ENCODE results near the gene FBXO33.
A peak's percentile ranks its signal among the peaks of the same experiment; 100 is the strongest.

Gene FBXO33

GRCh38 chr14:39431416-39432178, 636 bp downstream of the FBXO33 start:
- peak; percentile 60 for DNase-seq (ENCODE audit: low spot score)

- no peak for DNase-seq (ENCODE audit: low spot score)
Measured at GRCh38 chr14:39430762-39431415, 1.3 kb downstream of the FBXO33 start.

GRCh38 chr14:39428118-39428517, 4.1 kb downstream of the FBXO33 start:
- DNase-seq (ENCODE audit: low spot score): no peak

GRCh38 chr14:39426605-39427004, 5.6 kb downstream of the FBXO33 start:
- DNase-seq (ENCODE audit: low spot score): no peak

- no peak for DNase-seq (ENCODE audit: low spot score)
Measured at GRCh38 chr14:39425947-39426346, 6.3 kb downstream of the FBXO33 start.

DNA sequence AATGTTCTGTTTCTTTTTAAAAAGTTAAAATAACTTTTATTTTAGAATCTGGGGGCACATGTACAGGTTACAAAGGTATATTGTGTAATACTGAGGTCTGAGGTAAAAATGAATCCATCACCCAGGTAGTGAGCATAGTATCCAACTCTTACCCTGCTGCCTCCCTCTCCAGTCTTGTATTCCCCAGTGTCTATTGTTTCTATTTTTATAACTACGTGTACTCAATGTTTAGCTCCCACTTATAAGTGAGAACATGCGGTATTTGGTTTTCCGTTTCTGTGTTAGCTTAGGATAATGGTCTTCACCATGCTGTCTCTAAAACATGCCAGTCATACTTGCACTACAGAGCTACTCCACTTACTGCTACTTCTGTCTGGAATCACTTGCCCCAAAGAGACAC, 8.4 kb downstream of the FBXO33 start:
- no peak for DNase-seq (ENCODE audit: low spot score)

GRCh38 chr14:39422243-39422642, 10.0 kb downstream of the FBXO33 start:
- DNase-seq (ENCODE audit: low spot score): no peak

DNA sequence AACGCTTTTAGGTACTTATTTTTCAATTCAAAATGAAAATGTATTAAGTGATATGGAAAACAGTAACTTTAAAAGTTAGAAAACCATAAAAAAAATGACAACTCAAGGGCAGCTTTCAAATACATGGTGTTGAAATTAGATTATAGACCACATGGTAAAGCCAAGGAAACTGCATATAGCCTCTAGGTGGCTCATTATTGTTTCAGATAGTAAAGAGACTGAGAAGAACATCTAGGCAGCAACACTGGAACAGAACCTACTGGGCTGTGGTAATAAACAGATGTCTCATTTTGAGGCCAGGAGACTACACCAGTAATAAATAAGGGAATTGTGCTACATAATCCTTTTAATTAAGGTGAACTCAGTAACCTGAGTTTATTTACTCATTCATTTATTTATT, 13.0 kb downstream of the FBXO33 start:
- no peak for DNase-seq (ENCODE audit: low spot score)

DNA sequence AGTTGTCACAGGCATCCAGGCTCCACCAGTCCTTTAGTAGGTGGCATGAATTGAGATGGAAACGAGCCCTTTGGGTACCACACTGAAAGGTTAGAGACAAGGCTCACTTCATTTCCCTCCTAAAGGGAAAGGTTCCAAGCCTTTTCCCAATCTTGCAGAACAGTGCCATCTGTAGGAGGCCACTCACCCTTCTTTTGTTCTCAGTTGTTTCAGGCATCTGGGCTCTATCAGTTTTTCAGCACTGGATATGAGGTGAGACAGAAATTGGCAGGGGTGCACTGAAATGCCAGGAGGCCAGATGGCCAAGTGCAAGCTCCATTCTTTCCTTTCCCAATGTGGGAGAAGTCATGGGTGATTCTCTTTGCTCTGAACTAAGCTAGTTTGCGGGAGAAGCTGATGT, 15.2 kb downstream of the FBXO33 start:
- DNase-seq (ENCODE audit: low spot score): no peak

DNA sequence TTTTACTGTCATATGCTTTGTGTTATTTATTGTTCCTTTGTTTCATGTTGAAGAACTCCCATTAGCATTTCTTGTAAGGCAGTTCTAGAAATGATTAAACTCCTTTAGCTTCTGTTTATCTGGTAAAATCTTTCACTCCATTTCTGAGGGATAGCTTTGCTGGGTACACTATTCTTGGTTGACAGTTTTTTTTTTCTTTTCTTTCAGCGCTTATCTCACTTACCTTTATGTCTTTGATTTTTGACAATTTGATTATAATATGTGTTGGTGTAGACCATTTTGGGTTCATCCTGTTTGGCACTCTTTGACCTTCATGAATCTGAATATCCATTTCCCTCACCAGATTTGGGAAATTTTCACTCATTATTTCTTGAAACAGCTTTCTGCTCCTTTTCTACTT, 16.2 kb downstream of the FBXO33 start:
- DNase-seq (ENCODE audit: low spot score): no peak

DNA sequence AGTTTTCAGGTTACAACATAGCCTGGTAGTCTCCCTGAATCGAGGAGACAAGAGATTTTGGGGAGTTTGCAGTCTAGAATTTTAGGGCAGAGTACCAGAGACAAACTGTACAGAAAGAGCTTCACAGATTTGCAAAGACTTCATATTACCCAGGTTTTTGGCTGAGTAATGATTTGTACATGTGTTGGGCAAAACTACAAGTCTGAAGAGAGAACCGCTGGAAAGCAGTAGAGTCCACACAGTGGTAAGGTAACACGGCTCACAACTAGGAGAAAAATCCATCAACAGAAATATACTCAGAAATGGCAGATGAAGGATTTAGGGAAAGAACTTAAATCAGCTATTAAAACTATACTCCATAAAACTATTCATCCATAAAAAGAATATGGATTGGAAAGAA, 25.7 kb downstream of the FBXO33 start:
- no peak for DNase-seq (ENCODE audit: low spot score)

GRCh38 chr14:39398382-39398781, 33.9 kb downstream of the FBXO33 start:
- DNase-seq (ENCODE audit: low spot score): no peak

GRCh38 chr14:39396448-39396847, 35.8 kb downstream of the FBXO33 start:
- DNase-seq (ENCODE audit: low spot score): no peak

DNA sequence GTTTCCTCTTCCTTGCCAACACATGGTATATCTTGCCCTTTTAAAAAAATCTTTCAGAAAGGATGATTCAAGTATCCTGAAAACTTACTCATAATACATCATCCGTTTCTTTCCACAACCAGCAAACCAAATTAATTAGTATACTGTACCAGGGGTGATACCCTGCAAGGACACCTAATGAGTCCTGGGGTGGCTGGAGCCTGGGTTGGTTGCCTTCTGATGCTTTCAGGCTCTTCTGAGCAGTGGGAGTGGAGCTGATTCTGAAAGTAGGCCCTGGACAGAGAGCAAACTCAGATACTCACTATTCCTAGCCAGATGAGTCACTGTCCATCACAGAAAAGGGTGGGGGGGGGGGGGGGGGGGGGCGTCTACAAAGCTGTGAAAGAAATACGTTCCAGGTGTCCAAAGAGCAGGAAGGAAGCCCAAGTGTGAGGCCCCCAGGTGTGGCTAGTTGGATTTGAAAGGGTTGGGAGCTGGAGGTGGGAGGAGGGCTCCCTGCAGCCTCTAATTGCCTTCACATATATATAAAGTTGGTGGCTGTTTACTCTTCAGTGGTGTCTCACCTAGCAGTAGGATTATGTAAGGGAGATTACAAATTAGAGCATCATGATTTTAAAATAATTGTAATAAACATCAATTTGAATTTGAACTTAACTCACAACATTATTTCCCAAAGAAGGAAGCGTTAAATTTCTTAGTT, 36.5 kb downstream of the FBXO33 start:
- no peak for DNase-seq (ENCODE audit: low spot score)

DNA sequence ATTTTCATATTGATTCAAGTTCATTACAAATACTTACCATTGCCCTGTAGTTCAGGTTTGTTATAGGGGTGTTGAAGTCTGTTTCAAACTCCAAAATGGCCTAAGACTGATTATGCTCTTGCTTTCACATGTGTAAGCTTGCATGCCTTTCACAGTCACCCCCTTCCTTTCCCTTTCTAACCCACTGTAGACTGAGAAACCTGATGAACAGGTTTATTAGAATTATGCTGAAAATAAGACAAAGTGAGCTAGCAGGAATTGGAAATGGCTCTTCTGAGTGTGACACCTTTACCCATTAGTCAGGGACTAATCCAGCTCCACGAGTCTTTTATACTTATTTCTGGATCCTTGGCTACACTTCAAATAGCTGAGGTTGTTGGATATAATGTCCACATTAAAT, 38.9 kb downstream of the FBXO33 start:
- no peak for DNase-seq (ENCODE audit: low spot score)

GRCh38 chr14:39384177-39384576, 48.1 kb downstream of the FBXO33 start:
- DNase-seq (ENCODE audit: low spot score): no peak

GRCh38 chr14:39383741-39384140, 48.5 kb downstream of the FBXO33 start:
- no peak for DNase-seq (ENCODE audit: low spot score)

GRCh38 chr14:39383026-39383660, 49.1 kb downstream of the FBXO33 start:
- DNase-seq (ENCODE audit: low spot score): no peak

- no peak for DNase-seq (ENCODE audit: low spot score)
Measured at GRCh38 chr14:39382463-39382862, 49.8 kb downstream of the FBXO33 start.

- no peak for DNase-seq (ENCODE audit: low spot score)
Measured at GRCh38 chr14:39381366-39381765, 50.9 kb downstream of the FBXO33 start.

- DNase-seq (ENCODE audit: low spot score): no peak
Measured at GRCh38 chr14:39376667-39377403, 55.4 kb downstream of the FBXO33 start.

DNA sequence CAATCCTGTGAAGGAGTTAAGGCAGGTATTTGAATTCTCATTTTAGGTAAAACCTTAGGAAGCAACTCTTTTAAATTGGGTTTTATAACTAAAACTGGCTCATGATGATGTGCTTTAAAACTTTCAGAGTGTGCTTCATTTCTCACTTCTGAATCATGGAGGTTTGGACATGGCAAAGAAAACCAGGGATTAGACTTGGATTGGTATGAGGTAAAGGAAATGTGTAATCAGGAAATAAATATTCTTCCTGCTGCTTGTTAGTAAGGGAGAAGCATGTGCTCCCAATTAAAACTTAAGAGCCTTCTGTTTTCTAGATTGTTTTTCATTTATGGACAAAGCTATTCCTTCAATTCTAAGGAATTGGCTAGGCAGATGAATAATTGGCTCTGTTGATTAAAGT, 57.4 kb downstream of the FBXO33 start:
- no peak for DNase-seq (ENCODE audit: low spot score)
